Activated naive CD8-positive, alpha-beta T cell treated with anti-CD3 and anti-CD28 coated beads, Interleukin-2, amount 50 U/mL, for 16 hours (primary cell): ENCODE data around the gene EPC2.

ENCODE experiments used
- DNase-seq: peaks from one replicate; pipeline ENCODE4 v3.0.0-alpha.2; 2020; ENCODE audit warnings: low read depth, low spot score

EPC2 gene

DNA sequence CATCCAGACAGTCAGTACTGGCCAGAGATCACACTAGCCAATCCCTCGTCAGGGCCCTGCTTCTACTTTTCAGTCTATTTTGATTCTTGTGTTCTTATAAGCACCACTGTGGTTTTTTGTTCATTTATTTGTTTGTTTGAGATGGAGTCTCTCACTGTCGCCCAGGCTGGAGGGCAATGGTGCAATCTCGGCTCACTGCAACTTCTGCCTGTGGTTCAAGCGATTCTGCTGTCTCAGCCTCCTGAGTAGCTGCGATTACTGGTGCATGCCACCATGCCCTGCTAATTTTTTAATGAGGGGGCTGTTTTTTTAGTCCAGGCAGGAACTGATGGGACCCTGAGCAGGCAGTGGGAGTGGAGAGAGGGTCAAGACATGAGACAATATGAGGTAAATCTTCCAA, 165.5 kb downstream of the EPC2 start:
- no peak for DNase-seq

DNA sequence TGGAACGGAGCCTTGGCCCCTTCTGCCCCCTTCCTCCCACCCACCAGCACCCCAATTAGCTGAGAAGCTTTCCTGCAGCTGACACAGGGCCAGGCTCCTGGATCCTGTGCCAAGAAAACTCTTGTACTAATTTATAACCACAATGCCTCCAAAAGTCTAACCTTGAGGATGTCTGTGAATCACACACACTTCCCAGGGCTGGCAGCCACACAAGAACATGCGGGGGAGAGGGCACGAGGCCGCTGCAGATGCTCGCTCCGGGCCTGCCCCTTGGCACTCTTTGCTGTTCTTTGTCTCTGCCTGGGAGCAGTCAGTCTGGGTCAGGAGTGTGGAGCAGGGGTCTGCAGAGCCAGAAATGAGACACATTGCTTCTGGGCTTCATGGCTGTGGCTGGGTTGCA, 167.8 kb downstream of the EPC2 start:
- no peak for DNase-seq

DNA sequence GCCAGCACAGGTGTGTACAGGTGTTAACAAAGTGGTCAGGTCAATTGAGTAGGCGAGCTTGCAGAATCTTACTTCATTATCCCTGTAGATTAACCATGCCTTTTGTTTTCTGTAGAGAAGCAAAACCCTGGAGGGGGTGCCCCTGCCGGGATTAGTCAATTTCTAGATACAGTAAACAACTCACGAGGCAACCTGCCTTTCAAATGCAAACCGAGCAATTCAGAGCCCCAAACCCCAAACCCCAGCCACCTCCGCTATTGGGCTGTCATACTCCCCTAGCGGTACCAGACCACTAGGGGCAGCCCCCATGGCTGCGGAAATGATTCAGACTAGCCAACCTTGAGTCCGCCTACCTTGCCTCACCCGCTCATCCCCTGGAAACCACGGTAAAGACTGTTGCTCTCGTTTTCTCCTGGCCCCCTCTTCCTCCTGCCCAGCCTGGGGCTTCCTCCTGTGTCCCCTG, 169.1 kb downstream of the EPC2 start:
- no peak for DNase-seq

DNA sequence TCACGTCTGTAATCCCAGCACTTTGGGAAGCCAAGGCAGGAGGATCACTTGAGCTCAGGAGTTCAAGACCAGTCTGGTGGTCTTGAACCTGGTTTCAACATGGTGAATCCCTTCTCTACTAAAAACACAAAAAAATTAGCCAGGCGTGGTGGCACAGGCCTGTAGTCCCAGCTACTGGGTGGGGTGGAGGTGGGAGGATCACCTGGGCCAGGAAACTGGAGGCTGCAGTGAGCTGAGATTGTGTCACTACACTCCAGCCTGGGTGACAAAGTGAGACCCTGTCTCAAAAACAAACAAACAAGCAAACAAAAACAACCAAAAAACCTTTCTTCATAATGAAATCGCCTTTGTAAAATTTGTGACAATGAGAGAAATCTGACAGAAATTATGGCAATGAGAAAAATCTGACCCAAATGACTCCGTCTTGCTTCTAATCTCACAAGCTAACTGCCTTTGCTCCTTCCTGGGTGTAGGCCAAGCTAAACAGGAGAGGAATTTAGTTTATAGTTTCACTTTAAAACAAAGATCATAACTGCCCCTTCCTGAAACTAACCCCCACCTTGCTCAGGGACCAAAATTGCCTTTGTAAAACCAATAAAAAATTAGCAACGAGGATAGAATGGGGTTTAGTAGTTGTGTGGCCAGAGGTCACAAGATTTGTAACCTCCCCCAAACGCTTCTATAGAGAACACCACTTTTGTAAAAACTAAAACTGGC, 169.8 kb downstream of the EPC2 start:
- no peak for DNase-seq

DNA sequence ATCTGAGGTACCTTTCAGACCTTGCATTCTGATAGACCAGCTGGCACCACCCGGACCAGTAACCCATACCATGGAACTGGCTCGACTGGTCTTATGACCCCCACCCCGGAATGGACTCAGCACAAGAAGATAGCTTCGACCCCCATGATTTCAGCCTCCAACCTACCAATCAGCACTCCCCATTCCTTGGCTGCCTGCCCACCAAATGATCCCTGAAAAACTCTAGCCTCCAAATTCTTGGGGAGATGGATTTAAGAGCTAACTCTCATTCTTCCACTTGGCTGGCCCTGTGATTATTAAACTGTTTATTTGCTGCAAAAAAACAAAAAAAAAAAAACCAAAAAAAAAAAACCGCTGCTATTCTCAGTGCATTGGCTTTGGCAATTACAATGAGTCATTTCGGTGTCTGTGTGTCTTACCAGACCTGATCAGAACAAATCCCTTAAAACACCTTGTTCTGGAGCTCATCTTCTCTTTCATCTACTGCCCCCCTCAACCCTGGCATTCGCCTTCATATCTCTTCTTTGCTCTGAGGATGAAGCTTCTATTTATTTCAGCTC, 170.4 kb downstream of the EPC2 start:
- DNase-seq = no peak

DNA sequence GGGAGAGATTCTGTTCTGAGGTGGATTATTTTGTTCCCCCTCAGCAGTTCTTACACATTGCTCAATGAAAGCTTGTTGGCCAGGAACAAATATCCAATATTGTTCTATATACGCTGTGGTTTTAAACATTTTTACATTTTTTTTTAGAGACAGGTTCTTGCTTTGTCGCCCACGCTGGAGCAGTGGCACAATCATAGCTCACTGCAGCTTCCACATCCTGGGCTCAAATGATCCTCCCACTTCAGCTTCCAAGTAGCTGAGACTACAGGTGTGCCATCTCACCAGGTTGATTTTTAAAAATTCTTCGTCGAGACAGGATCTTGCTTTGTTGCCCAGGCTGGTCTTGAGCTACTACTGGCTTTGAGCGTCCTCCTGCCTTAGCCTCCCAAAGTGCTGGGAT, 171.6 kb downstream of the EPC2 start:
- DNase-seq = no peak

DNA sequence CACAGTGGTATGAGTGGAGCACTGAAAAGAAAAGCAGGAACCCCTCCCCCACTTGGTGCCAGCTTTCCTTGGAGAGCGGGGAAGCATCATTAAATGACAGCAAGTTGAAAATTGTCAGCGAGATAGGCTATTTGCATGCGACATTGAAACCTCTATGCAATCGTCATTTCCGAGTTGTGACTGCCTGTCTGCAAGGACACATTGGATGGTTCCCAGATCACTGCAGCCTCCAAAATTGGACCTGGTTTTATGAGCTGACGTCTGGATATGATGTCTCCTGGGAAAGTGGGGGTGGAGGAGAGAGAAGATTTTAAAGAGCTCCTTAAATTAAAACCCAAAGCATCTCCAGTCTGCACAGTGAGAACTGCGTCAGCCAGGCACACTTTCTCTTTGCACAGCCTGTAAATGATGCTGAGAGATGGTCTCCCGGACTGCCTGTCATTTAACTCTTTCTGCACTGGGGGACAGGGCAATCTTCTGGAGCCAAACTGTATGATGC, 172.7 kb downstream of the EPC2 start:
- no peak for DNase-seq

DNA sequence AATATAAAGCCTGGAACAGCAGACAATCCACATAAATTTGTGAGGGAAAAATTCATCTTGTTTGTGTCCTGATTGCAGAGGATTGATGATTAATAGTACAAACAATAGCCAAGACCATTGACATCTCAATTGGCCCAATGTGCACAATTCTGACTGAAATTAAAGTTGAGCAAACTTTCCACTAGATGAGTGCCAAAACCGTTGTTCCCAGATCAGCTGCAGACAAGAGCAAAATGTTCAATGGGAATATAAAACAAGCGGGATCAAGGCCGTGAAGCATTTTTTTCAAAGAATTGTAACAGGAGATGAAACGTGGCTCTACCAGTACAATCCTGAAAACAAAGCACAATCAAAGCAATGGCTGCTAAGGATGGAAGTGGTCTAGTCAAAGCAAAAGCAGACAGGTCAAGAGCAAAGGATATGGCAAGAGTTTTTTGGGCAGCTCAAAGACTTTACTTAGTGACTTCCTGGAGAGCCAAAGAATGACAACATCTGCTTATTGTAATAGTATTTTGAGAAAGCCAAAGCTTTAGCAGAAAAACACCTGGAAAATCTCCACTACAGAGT, 174.6 kb downstream of the EPC2 start:
- DNase-seq = no peak

DNA sequence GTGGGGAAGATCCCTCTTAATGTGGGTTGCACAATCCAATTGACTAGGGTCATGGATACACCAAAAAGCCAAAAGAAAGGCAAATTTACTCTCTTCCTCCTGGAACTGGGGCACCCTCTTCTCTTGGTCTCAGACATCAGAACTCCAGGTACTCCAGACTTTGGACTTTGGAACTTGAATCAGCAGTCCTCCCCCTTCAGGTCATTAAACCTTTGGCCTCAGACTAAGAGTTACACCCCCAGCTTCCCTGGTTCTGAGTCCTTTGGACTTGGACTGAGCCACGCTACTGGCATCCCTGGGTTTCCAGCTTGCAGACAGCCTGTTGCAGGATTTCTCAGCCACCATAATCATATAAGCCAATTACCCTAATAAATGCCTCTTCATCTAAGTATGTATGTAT, 179.6 kb downstream of the EPC2 start:
- DNase-seq = no peak

DNA sequence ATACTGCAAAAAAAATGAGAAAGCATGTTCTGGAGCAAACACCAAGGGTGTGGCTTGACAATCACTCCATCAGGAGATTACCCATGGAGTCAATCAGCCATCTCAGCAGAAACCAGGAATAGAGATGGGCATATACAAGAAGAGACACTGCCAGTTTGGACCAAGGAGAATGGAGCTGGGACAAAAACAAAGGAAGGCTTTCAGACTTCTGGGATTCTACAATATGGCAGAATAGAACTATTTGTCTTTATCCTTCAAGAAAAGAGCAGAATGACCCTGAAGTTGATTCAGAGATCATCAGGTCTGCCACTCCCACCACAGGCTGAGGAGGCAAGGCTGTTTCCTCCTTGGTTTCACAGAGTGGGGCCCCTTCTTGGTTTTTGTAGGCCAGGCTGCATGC, 182.2 kb downstream of the EPC2 start:
- DNase-seq = no peak

DNA sequence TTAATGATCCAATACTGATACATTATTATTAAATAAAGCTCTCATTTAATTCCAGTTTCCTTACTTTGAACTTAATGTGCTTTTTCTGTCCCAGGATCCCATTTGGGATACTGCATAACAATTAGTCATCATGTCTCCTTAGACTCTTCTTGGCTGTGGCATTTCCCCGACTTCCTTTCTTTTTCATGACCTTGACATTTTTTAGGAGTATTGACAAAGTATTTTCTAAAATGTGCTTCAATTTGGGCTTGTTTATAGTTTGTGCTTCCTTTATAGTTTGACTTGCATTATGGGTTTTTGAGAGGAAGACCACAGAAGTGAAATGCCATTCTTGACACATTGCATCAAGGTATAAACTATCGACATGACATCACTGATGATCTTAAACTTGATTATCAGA, 184.4 kb downstream of the EPC2 start:
- no peak for DNase-seq

DNA sequence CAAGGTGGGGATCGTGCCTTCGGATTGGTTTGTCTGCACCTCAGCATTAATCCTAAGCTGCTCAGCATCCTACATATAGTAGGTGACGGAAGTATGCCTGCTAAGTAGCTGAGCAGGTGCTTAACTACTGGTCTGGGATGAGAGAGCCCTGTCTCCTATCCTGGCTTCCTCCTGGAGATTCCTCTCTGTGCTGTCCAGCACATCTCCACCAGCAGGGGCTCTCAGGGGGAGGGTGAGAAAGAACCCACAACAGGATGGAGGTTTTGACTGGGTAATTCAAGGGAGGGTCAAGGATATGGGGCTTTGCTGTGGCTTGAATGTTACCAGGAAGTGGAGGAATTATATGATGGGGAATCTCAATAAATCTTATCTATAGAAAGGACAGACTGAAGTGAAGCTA, 185.1 kb downstream of the EPC2 start:
- DNase-seq = no peak

DNA sequence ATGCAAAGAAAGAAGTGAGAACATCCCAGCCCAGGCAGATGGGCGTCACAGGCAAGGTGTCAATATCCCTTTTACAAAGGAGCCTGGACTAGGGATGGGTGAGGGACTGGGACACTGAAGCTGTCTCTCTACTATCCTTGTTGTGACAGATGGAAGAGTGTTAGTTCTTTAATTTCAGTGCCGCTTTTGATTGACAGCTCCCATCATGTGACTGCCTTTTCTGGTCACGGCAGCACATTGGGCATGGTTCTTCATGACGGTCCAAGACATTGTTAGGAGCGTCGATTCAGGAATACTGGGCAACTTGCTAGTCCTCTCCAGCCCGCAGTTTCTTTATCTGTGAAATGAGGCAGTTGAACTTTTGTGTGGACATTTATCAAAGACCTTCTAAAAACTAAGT, 188.1 kb downstream of the EPC2 start:
- DNase-seq = no peak
